Measurements from ENCODE around the gene POU3F1.

The POU3F1 gene

GRCh38 chr1:38046333-38046883 lies at the start of gene POU3F1:
POU3F1 (minus strand) TSS chr1:38046793; CDS start chr1:38046743, 50 bp downstream.
- no peak for DNase-seq (ENCODE audit: extremely low read depth in 1 of 2, low read depth in 1 of 2)

DNA sequence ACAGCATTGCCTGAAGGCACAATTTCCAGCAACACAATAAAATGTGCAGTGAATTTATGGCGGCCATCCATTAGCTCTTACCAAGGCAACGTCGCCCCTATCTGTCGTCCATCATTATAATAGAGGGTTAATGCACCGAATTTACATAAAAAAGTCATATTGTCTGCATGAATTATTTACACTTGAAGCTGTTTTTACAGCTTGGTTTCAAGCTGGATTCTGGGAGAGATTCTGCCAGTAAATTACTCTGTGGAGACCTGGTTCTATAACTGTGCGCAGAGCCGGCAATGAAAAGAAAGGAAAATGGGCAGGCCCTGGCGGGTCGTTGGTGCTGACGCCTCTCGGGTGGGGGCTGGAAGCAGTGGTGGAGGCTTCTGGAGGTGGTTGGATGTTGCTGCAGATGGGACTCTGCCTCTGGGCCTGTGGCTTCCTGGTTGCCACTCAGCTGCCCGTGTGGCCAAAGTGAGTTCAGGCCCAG lies 48.9 kb upstream of the POU3F1 start:
- DNase-seq (ENCODE audit: extremely low read depth in 1 of 2, low read depth in 1 of 2), result no peak

- no peak for DNase-seq (ENCODE audit: extremely low read depth in 1 of 2, low read depth in 1 of 2)
Observed at GRCh38 chr1:38094711-38095290, 48.2 kb upstream of the POU3F1 start.

GRCh38 chr1:38093569-38094520 lies 47.3 kb upstream of the POU3F1 start:
- DNase-seq (ENCODE audit: extremely low read depth in 1 of 2, low read depth in 1 of 2), result no peak

- DNase-seq (ENCODE audit: extremely low read depth in 1 of 2, low read depth in 1 of 2), result no peak
Observed at GRCh38 chr1:38092256-38092655, 45.7 kb upstream of the POU3F1 start.

DNA sequence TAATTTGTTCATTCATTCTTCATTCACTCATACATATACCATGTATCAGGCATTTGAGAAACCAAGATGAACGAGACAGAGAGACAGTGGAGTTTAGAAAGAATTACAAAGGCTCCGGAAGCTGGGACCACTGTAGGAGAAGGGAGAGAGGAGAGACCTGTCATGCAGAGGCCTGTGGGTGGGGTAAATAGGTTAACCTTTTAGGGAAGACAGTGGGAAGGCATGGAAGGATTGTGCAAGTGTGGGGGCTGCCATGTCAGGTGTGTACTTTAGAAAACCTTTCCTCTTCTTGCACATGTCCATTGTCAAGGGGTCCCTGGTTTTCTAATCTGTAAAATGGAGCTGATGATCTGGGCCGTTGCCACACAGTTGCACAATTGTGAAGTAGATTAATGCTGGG lies 44.2 kb upstream of the POU3F1 start:
- no peak for DNase-seq (ENCODE audit: extremely low read depth in 1 of 2, low read depth in 1 of 2)

GRCh38 chr1:38089712-38090360 lies 43.2 kb upstream of the POU3F1 start:
- no peak for DNase-seq (ENCODE audit: extremely low read depth in 1 of 2, low read depth in 1 of 2)

GRCh38 chr1:38088791-38089190 lies 42.2 kb upstream of the POU3F1 start:
- DNase-seq (ENCODE audit: extremely low read depth in 1 of 2, low read depth in 1 of 2), result no peak

- no peak for DNase-seq (ENCODE audit: extremely low read depth in 1 of 2, low read depth in 1 of 2)
Observed at GRCh38 chr1:38088366-38088765, 41.8 kb upstream of the POU3F1 start.

DNA sequence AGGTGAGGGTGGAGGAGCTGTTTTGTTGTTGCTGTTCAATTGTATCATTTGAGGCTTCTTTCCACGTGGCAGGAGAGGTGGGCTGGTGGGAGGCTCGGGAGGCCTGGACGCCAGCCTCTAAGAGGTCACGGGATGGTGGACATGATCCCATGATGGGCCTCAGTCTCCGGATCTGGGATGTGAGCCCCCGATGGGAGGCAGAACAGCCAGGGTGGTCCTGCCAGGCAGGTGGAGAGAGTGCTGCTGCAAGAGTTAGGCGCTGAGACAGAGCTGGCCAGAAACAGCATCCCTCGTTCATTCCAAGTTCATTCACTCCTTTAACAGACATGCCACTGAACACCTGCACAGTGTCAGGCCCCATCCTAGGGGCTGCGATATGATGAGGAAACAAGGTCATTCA lies 41.1 kb upstream of the POU3F1 start:
- no peak for DNase-seq (ENCODE audit: extremely low read depth in 1 of 2, low read depth in 1 of 2)

- no peak for DNase-seq (ENCODE audit: extremely low read depth in 1 of 2, low read depth in 1 of 2)
Observed at GRCh38 chr1:38085666-38086330, 39.2 kb upstream of the POU3F1 start.

DNA sequence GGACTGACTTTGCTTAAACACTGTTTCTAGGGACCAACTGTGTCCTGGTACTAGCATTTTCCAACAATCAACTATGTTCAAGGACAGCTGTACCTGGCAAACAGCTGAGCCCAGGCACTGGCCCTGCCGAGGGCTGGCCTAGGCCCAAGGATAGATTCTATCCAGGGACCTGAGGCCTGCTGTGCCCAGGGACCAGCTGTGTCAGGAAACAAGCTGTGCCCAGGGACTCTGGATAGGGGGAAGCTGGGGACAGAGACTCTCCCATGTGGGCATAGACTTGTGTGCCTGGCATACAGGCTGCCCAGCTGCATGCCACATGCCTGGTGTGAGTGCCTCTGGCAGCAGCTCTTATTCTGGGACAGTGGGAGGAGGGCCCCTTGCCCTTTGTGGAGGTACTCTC lies 38.1 kb upstream of the POU3F1 start:
- no peak for DNase-seq (ENCODE audit: extremely low read depth in 1 of 2, low read depth in 1 of 2)

GRCh38 chr1:38084113-38084512 lies 37.5 kb upstream of the POU3F1 start:
- DNase-seq (ENCODE audit: extremely low read depth in 1 of 2, low read depth in 1 of 2), result no peak

GRCh38 chr1:38083541-38083940 lies 36.9 kb upstream of the POU3F1 start:
- DNase-seq (ENCODE audit: extremely low read depth in 1 of 2, low read depth in 1 of 2), result no peak

GRCh38 chr1:38082769-38083263 lies 36.2 kb upstream of the POU3F1 start:
- DNase-seq (ENCODE audit: extremely low read depth in 1 of 2, low read depth in 1 of 2), result no peak

- DNase-seq (ENCODE audit: extremely low read depth in 1 of 2, low read depth in 1 of 2), result no peak
Observed at GRCh38 chr1:38079019-38079418, 32.4 kb upstream of the POU3F1 start.

- no peak for DNase-seq (ENCODE audit: extremely low read depth in 1 of 2, low read depth in 1 of 2)
Observed at GRCh38 chr1:38077523-38078147, 31.0 kb upstream of the POU3F1 start.

DNA sequence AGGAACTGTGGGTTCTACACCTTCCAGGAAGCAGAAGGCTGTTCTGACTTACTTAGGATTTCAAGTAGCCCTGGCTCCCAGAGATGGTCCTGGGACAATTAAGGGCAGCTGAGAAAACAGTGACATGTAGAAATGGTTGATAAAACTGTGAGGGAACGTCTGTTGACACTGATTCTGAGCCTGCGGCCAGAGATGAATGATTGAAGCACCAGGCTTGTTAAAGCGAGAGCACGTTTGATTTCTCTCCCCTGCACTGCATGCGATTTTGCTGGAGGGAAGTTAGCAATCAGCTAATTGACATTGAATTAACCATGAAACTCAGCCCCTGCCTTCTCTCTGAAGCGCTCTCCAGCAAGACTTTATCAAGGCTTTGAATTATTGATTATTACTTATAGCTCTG lies 29.9 kb upstream of the POU3F1 start:
- no peak for DNase-seq (ENCODE audit: extremely low read depth in 1 of 2, low read depth in 1 of 2)

DNA sequence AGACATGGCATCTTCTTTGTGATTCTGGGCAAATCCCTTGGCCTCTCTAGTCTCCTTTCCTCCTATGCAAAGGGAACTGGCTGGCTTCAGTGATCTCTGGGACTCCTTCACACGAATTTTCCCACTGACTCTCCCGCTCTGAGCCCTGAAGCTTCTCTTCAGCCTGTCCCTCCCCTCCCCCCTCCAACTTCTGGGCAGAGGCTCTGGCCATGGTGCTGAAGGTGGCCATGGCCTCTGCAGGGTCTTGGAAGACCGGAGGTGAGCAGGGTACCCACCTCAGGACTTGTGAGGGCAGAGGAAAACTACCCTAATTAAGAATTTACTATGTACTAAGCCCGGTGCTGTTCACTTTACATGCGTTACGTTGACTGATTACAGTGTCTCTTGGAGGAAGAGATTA lies 29.4 kb upstream of the POU3F1 start:
- DNase-seq (ENCODE audit: extremely low read depth in 1 of 2, low read depth in 1 of 2), result no peak

DNA sequence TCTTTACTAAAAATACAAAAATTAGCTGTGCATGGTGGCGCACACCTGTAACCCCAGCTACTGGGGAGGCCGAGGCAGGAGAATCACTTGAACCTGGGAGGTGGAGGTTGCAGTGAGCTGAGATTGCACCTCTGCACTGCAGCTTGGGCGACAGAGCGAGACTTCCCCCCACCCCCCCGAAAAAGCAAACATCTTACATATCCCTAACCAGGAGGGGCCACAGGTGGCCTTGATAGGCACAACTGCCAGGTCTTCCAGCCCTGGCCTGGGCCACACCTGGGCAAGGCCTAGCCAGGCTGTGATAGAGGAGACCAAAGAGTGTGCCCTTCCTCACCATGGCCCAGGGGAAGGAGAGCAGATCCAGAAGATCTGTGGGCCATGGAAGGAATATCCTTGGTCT lies 28.6 kb upstream of the POU3F1 start:
- no peak for DNase-seq (ENCODE audit: extremely low read depth in 1 of 2, low read depth in 1 of 2)
